Coronary artery (tissue), 2 donors: Measurements from ENCODE around the gene ARCN1.

Experiments
- DNase-seq: peaks from one replicate; pipeline ENCODE4 v3.0.0-alpha.2; 2017; ENCODE audit warnings: low spot score
- H3K27ac ChIP-seq, 2 donors: fragments of 200-600 bp; sonication (generic); one replicate each; pipeline ENCODE4 v1.5.1; 2016 to 2019
- H3K4me3 ChIP-seq: fragments of 200-600 bp; sonication (generic); 2 replicates; pipeline ENCODE4 v1.5.1; 2016; ENCODE audit warnings: mild to moderate bottlenecking, moderate library complexity
- CTCF ChIP-seq: fragments of 200-600 bp; sonication (generic); IDR thresholded peaks from one replicate; pipeline ENCODE4 v1.5.1; 2019; ENCODE audit warnings: antibody characterized with exemption

The ARCN1 gene

DNA sequence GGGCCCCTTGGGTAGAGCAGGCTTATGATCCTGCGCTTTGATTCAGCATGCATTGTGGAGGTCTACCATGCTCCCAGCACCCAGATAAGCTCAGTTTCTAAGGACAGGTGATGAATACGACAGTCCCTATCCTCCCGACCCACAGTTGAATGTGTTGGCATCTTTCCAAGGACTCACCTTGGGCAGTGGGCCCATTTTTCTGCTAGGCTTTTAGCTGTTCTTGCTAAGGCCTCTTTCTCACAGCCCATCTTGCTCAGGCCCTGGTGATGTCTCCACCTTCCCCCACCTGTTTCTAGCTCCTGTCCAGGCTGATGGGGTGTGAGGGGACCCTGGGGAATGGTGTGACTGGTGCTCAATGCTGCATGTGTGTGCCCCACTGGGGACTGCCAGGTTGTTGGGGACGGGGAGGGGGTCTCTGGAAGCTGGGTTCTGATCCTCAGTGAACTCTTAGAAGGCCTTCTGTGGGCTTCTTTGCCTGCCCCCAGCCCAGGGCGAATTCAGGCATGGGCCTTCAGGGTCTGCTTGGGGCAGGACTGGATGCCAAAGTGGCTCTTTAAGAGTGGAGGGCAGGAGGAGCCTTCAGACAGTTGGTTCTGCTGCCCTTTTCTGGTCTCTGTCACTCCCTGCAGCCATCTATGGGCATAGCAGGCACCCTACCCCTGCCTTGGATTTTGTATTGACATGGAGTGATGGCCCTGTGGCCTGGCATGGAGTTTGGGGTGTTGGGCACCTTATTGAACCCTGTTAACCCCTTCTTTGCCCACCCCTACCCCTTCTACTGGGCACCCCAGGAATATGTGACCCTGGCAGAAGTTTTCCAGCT lies 68.3 kb downstream of the ARCN1 start:
- no peak overlapping the region for H3K4me3 ChIP-seq
- DNase-seq: no peak
- no peak for TF ChIP-seq CTCF
- peak overlapping the region in 1 of 2 donors; percentile 45 for H3K27ac ChIP-seq

GRCh38 chr11:118641397-118642019 lies 69.3 kb downstream of the ARCN1 start:
- Histone ChIP-seq H3K4me3 (no peak overlapping the region), H3K27ac (no peak overlapping the region)
- DNase-seq: no peak
- no peak for TF ChIP-seq CTCF

DNA sequence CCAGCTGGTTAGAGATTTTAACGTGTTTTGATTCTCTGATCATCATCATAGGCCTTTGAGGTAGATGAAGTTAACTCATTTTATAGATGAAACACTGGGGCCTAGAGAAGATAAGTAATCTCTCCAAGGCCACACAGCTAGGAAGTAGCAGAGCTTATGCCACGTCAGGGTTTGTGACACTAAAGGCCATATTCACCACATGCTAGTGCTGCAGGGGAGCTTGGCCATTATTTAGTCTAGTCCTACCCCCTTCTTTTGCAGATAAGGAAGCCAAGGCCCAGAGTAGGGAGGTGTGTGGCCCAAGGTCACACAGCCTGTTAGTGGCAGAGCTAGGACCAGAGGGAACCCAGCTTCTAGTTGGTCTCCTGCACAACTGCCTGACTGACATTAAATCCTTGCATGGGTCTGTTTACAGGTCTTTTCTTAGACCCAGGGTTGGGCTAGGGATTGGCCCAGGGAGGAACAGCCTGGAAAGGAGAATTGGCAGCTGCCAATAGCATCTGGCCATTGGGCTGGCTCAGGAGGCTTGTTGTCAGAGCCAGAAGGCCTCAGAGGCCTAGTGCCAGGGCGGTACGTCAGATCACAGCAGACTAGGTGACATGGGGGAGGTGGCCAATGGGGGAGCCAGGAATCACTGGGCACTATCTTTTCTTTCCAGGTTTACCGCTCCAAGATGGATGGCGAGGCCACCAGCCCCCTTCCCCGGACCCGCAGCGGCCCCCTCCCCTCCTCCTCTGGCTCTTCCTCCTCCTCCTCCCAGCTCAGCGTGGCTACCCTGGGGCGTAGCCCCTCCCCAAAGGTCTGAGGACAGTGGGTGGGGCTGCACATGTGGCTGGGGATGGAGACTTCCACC lies 71.2 kb downstream of the ARCN1 start:
- TF ChIP-seq CTCF: no peak
- no peak for DNase-seq
- Histone ChIP-seq H3K4me3 (no peak overlapping the region), H3K27ac (peak overlapping the region in 1 of 2 donors; percentile 28)

DNA sequence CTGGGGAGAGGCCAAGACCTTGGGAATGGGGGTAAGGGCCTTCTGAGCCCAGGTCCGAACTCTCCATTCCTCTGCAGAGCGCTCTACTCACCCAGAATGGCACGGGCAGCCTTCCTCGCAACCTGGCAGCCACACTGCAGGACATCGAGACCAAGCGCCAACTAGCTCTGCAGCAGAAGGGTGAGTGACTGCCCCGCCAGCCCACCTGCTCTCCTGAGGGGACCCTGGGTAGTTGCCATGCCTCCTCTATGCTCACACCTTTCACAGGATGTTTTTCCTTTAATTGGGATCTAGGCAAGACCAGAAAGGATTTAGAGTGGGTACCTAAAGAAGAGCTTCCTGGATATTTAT lies 71.8 kb downstream of the ARCN1 start:
- no peak overlapping the region for H3K4me3 ChIP-seq
- TF ChIP-seq CTCF: no peak
- H3K27ac ChIP-seq: peak overlapping the region in 1 of 2 donors; percentile 28
- no peak for DNase-seq

- TF ChIP-seq CTCF: no peak
- Histone ChIP-seq H3K4me3 (no peak overlapping the region), H3K27ac (no peak overlapping the region)
- DNase-seq: no peak
Measured at GRCh38 chr11:118644496-118644895, 72.3 kb downstream of the ARCN1 start.

- H3K4me3 ChIP-seq: no peak overlapping the region
- DNase-seq: no peak
- no peak for TF ChIP-seq CTCF
- H3K27ac ChIP-seq: peak overlapping the region in 1 of 2 donors; percentile 28
Measured at GRCh38 chr11:118645066-118645715, 73.0 kb downstream of the ARCN1 start.
